Heart left ventricle (tissue), 13 donors: ENCODE measurements around the gene ABCG5.

Experiments used
- POLR2A ChIP-seq, 2 donors: fragments of 450-650 bp; IDR thresholded peaks; one replicate each; pipeline ENCODE4 v1.6.1; 2017; ENCODE audit warnings: antibody characterized with exemption in 2 of 2, mild to moderate bottlenecking in 2 of 2, moderate library complexity in 2 of 2
- TF ChIP-seq, protein P1 (sequence below), 12 donors: fragments of 200-600 bp; sonication (generic) in 4 of 12; IDR thresholded peaks; one replicate each; pipeline versions ENCODE4 v1.5.0 to v1.8.0; 2018 to 2022; ENCODE audit warnings: antibody characterized with exemption in 12 of 12, mild to moderate bottlenecking in 5 of 12
- donor health status: ischemic (EF 13 %, LVEDD 7.1; RV severe dilation, severe dysfunction).
- donor health status: DM: no; HTN: yes; CAD: no.
- donor health status: DM: no; HTN: no; CAD: no.
- donor health status: ischemic (EF 25% LVEDD 6.9; RV normal size, moderate dysfunction).
- donor health status: ischemic (EF 25% LVEDD 5.7; RV mildly dilated, moderate dysfunction).
- donor health status: ischemic (EF 35%, LVEDD 5.7; RV mildly dilated, moderate dysfunction).
- donor health status: nonischemic (EF 11% LVEDD 7.7; RV severe dilation, severe dysfunction).
- donor health status: DM: yes; HTN: yes; CAD: no.
- donor health status: PGD.
- donor health status: ischemic (EF 29% LVEDD 5.4; RV normal size, mild dysfunction).
- donor health status: nonischemic (EF 23%, LVEDD 6.1; RV moderate dilation, normal function).

GRCh38 chr2:43790147-43790546 is 48.5 kb downstream of the ABCG5 start:
- TF ChIP-seq, protein P1, sequence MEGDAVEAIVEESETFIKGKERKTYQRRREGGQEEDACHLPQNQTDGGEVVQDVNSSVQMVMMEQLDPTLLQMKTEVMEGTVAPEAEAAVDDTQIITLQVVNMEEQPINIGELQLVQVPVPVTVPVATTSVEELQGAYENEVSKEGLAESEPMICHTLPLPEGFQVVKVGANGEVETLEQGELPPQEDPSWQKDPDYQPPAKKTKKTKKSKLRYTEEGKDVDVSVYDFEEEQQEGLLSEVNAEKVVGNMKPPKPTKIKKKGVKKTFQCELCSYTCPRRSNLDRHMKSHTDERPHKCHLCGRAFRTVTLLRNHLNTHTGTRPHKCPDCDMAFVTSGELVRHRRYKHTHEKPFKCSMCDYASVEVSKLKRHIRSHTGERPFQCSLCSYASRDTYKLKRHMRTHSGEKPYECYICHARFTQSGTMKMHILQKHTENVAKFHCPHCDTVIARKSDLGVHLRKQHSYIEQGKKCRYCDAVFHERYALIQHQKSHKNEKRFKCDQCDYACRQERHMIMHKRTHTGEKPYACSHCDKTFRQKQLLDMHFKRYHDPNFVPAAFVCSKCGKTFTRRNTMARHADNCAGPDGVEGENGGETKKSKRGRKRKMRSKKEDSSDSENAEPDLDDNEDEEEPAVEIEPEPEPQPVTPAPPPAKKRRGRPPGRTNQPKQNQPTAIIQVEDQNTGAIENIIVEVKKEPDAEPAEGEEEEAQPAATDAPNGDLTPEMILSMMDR (IDR thresholded peaks at IDR 0.05), result no peak
- TF ChIP-seq POLR2A (IDR thresholded peaks at IDR 0.05), result no peak
